Astrocyte (in vitro differentiated cells and primary cell): ENCODE data around the gene AMPD1.

Experiments
- EZH2 ChIP-seq: IDR thresholded peaks from 2 replicates; pipeline ENCODE4 v1.6.1; 2012; ENCODE audit warnings: mild to moderate bottlenecking, low read length, inconsistent platforms; ENCODE audit not compliant: insufficient read depth
- TF ChIP-seq, protein P1 (sequence below): IDR thresholded peaks from 2 replicates; pipeline ENCODE4 v1.5.1; 2011; ENCODE audit warnings: low read depth, mild to moderate bottlenecking, inconsistent platforms, low read length, moderate library complexity; ENCODE audit not compliant: insufficient read depth

GRCh38 chr1:114715952-114716303 lies 20.6 kb upstream of the AMPD1 start:
- TF ChIP-seq, protein P1, sequence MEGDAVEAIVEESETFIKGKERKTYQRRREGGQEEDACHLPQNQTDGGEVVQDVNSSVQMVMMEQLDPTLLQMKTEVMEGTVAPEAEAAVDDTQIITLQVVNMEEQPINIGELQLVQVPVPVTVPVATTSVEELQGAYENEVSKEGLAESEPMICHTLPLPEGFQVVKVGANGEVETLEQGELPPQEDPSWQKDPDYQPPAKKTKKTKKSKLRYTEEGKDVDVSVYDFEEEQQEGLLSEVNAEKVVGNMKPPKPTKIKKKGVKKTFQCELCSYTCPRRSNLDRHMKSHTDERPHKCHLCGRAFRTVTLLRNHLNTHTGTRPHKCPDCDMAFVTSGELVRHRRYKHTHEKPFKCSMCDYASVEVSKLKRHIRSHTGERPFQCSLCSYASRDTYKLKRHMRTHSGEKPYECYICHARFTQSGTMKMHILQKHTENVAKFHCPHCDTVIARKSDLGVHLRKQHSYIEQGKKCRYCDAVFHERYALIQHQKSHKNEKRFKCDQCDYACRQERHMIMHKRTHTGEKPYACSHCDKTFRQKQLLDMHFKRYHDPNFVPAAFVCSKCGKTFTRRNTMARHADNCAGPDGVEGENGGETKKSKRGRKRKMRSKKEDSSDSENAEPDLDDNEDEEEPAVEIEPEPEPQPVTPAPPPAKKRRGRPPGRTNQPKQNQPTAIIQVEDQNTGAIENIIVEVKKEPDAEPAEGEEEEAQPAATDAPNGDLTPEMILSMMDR = no peak
- TF ChIP-seq EZH2 = no peak
